Activated naive CD4-positive, alpha-beta T cell treated with anti-CD3 and anti-CD28 coated beads, Interleukin-2, amount 10 ng/mL, durations not matched to agents 7 days and 5 days (primary cell): Measurements from ENCODE around the gene PARP8.
"Not testable (repeated sequence)": the region's sequence is repeated elsewhere in the genome, so short reads cannot be mapped to it uniquely, and the experiment has no call there.

ENCODE experiments used
- CTCF ChIA-PET: fragments of 350-600 bp; sonication (Branson Sonifier 250); formaldehyde crosslinking; loops from one replicate; lab custom pipeline; 2021; ENCODE audit warnings: antibody characterized with exemption; lab: Charles Lee
- DNase-seq: peaks from one replicate; pipeline ENCODE4 v3.0.0-alpha.2; 2020
- H3K27ac Mint-ChIP-seq: one replicate; pipeline ENCODE4 v1.8.0; 2021; ENCODE audit warnings: mild to moderate bottlenecking, moderate library complexity, mixed read lengths
- H3K27me3 Mint-ChIP-seq: one replicate; pipeline ENCODE4 v1.8.0; 2021; ENCODE audit warnings: mild to moderate bottlenecking, mixed read lengths
- H3K36me3 Mint-ChIP-seq: one replicate; pipeline ENCODE4 v1.8.0; 2021; ENCODE audit warnings: mixed read lengths
- H3K4me1 Mint-ChIP-seq: one replicate; pipeline ENCODE4 v1.8.0; 2021; ENCODE audit warnings: mixed read lengths
- H3K4me3 Mint-ChIP-seq: one replicate; pipeline ENCODE4 v1.8.0; 2021; ENCODE audit warnings: mild to moderate bottlenecking, moderate library complexity, mixed read lengths
- H3K9me3 Mint-ChIP-seq: one replicate; pipeline ENCODE4 v1.8.0; 2021; ENCODE audit warnings: mixed read lengths

Gene PARP8

GRCh38 chr5:50665761-50666202 lies 655 bp upstream of the PARP8 start:
- H3K9me3 Mint-ChIP-seq, CTCF ChIA-PET, H3K27me3 Mint-ChIP-seq: not testable (repeated sequence)
- DNase-seq = peak; percentile 72
- H3K36me3 Mint-ChIP-seq = peaks cover 15% of the 10 kb centered on the region
- H3K27ac Mint-ChIP-seq = peak overlapping the region; percentile 96
- H3K4me1 Mint-ChIP-seq = peaks cover 43% of the 10 kb centered on the region
- H3K4me3 Mint-ChIP-seq = peak overlapping the region; percentile 88

GRCh38 chr5:50667023-50667652 lies 701 bp downstream of the PARP8 start:
- Mint-ChIP-seq H3K9me3 (no peaks in the 10 kb centered on the region), H3K36me3 (peaks cover 24% of the 10 kb centered on the region), H3K27ac (peak overlapping the region; percentile 98), H3K27me3 (no peaks in the 10 kb centered on the region), H3K4me3 (peak overlapping the region; percentile 87), H3K4me1 (peaks cover 52% of the 10 kb centered on the region)
- CTCF ChIA-PET = interaction anchor here (1.0 to 2.1 kb wide), 3 partner anchors 75 to 222 kb away, joined by 3 to 4 read pairs (median 4); no protein-coding TSS in a partner anchor
- peak; percentile 64 for DNase-seq

- Mint-ChIP-seq H3K9me3 (no peaks in the 10 kb centered on the region), H3K27ac (peak overlapping the region; percentile 98), H3K27me3 (no peaks in the 10 kb centered on the region), H3K4me3 (peak overlapping the region; percentile 87), H3K36me3 (peaks cover 31% of the 10 kb centered on the region), H3K4me1 (peaks cover 59% of the 10 kb centered on the region)
- CTCF ChIA-PET = interaction anchor here (1.0 to 2.1 kb wide), 3 partner anchors 76 to 222 kb away, joined by 3 to 4 read pairs (median 4); no protein-coding TSS in a partner anchor
- peak; percentile 87 for DNase-seq
These were observed 1.5 kb downstream of the PARP8 start for GRCh38 chr5:50667653-50668595.

- H3K36me3 Mint-ChIP-seq = peaks cover 35% of the 10 kb centered on the region
- peaks cover 58% of the 10 kb centered on the region for H3K4me1 Mint-ChIP-seq
- not testable (repeated sequence) for DNase-seq, H3K27me3 Mint-ChIP-seq, H3K9me3 Mint-ChIP-seq
- peak overlapping the region; percentile 87 for H3K4me3 Mint-ChIP-seq
- peak overlapping the region; percentile 98 for H3K27ac Mint-ChIP-seq
- CTCF ChIA-PET = interaction anchor here (2.1 kb wide), 1 partner anchor 82 kb away, joined by 4 read pairs; no protein-coding TSS in a partner anchor
These were observed 2.2 kb downstream of the PARP8 start for GRCh38 chr5:50668636-50669035.

DNA sequence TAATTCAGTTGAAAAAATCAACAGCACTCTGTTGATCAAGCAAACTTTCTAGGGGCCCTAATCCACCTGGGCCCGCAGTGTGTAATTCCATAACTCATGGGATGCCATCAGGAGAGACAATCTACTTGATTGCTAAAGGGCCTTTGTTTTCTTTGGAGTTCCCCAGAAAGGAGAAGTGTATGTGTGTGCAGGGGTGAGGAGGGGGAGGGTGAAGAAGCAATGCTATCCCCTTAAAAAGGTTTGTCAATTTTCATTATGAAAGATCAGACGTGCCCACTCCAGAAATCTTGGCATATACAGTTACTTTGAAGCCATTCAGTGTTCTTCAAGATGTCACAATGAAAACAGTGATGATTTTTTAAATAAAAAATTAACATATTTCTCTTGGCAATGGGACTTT lies 6.2 kb downstream of the PARP8 start:
- CTCF ChIA-PET = no interaction called here
- H3K4me1 Mint-ChIP-seq = peaks cover 62% of the 10 kb centered on the region
- H3K9me3 Mint-ChIP-seq = no peaks in the 10 kb centered on the region
- H3K27ac Mint-ChIP-seq = no peak overlapping the region
- no peaks in the 10 kb centered on the region for H3K27me3 Mint-ChIP-seq
- DNase-seq = no peak
- H3K4me3 Mint-ChIP-seq = no peak overlapping the region
- H3K36me3 Mint-ChIP-seq = peaks cover 52% of the 10 kb centered on the region

DNA sequence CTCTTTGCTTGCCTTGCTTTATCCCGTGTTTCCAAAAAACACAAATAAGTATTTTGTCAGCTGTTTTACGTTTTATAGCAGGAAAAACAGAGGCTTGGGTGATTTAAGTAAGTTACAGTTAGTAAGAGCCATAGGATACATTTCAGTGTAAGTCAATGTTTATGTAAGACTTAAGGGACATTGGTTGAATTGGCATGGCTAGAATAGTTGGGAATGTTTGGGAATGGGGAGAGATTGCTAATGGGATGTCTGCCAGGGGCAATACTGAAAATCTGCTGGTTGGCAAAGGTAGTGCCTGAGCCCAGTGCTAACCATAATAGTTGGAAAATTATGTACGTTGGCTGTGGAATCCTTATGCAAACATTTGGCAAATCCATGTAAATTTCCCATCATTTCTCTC lies 7.0 kb downstream of the PARP8 start:
- H3K4me3 Mint-ChIP-seq = not testable (repeated sequence)

DNA sequence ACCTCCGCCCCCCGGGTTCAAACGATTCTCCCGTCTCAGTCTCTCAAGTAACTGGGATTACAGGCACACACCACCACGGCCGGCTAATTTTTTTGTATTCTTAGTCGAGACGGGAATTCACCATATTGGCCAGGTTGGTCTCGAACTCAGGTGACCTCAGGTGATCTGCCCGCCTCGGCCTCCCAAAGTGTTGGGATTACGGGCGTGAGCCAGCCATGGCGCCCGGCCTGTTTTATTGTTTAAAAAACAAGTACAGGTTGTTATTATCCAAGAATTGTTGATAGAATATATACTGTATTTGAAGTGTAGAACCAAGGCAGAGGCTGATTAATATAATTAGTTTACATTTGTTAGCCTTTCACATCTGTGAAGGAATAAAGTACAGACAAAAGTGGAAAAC lies 8.9 kb downstream of the PARP8 start:
- CTCF ChIA-PET = no interaction called here
- Mint-ChIP-seq H3K27me3 (no peaks in the 10 kb centered on the region), H3K27ac (no peak overlapping the region), H3K9me3 (no peaks in the 10 kb centered on the region), H3K36me3 (peaks cover 57% of the 10 kb centered on the region), H3K4me3 (no peak overlapping the region), H3K4me1 (peaks cover 52% of the 10 kb centered on the region)
- DNase-seq = no peak

More for the DNA sequence above, 7.0 kb downstream of the PARP8 start:
- DNase-seq, CTCF ChIA-PET, H3K9me3 Mint-ChIP-seq, H3K27ac Mint-ChIP-seq, H3K27me3 Mint-ChIP-seq: not testable (repeated sequence)
- Mint-ChIP-seq H3K36me3 (peaks cover 51% of the 10 kb centered on the region), H3K4me1 (peaks cover 58% of the 10 kb centered on the region)

- H3K4me3 Mint-ChIP-seq, H3K9me3 Mint-ChIP-seq, CTCF ChIA-PET, H3K27ac Mint-ChIP-seq, DNase-seq, H3K27me3 Mint-ChIP-seq: not testable (repeated sequence)
- peaks cover 46% of the 10 kb centered on the region for H3K36me3 Mint-ChIP-seq
- peaks cover 33% of the 10 kb centered on the region for H3K4me1 Mint-ChIP-seq
These were observed 13.1 kb downstream of the PARP8 start for GRCh38 chr5:50679554-50679953.

DNA sequence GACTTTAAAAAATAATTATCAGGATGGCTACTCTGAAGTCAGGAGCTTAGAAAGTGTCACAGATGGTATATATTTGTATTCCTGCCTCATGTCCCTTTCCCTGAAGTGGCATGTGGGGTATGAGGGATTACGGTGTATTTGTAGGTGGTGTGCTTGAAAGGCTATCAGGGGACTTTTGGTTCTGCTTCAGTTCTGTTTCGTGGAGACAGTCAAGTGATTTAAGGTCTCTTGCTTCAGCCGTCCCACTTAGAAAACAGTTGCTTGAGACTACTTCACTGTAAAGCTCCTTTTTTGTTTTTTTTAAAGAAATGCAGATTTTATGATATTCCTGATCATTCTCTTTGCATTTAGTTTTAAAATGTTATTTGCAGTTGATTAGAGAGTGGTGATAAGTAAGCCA lies 18.3 kb downstream of the PARP8 start:
- Mint-ChIP-seq H3K27ac (no peak overlapping the region), H3K4me1 (peaks cover 19% of the 10 kb centered on the region), H3K9me3 (peaks cover 12% of the 10 kb centered on the region), H3K36me3 (peaks cover 58% of the 10 kb centered on the region), H3K27me3 (no peaks in the 10 kb centered on the region), H3K4me3 (no peak overlapping the region)
- CTCF ChIA-PET = no interaction called here
- DNase-seq = no peak

DNA sequence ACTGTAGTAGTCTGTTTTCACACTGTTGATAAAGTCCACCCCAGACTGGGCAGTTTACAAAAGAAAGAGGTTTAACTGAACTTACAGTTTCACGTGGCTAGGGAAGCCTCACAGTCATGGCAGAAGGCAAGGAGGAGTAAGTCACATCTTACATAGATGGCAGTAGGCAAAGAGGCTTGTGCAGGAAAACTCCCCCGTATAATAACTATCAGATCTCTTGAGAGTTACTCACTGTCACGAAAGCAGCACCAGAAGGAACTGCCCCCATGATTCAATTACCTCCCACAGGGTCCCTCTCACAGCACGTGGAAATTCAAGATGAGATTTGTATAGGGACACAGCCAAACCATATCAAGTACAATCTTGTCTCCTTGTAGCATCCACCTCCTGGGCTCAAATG lies 21.1 kb downstream of the PARP8 start:
- no peak for DNase-seq
- Mint-ChIP-seq H3K27me3 (no peaks in the 10 kb centered on the region), H3K36me3 (peaks cover 43% of the 10 kb centered on the region), H3K4me1 (peaks cover 2% of the 10 kb centered on the region), H3K9me3 (peaks cover 12% of the 10 kb centered on the region), H3K27ac (no peak overlapping the region), H3K4me3 (no peak overlapping the region)
- CTCF ChIA-PET = no interaction called here

- peaks cover 5% of the 10 kb centered on the region for H3K4me1 Mint-ChIP-seq
- peaks cover 27% of the 10 kb centered on the region for H3K36me3 Mint-ChIP-seq
- H3K27ac Mint-ChIP-seq = no peak overlapping the region
- H3K4me3 Mint-ChIP-seq = no peak overlapping the region
- DNase-seq = no peak
- H3K9me3 Mint-ChIP-seq = peaks cover 5% of the 10 kb centered on the region
- CTCF ChIA-PET = no interaction called here
- H3K27me3 Mint-ChIP-seq = no peaks in the 10 kb centered on the region
These were observed 25.1 kb downstream of the PARP8 start for GRCh38 chr5:50691399-50692016.

GRCh38 chr5:50694027-50694590 lies 27.7 kb downstream of the PARP8 start:
- no peak for DNase-seq
- peaks cover 20% of the 10 kb centered on the region for H3K36me3 Mint-ChIP-seq
- peaks cover 6% of the 10 kb centered on the region for H3K4me1 Mint-ChIP-seq
- no peaks in the 10 kb centered on the region for H3K27me3 Mint-ChIP-seq
- no peaks in the 10 kb centered on the region for H3K9me3 Mint-ChIP-seq
- CTCF ChIA-PET = no interaction called here
- H3K4me3 Mint-ChIP-seq = no peak overlapping the region
- no peak overlapping the region for H3K27ac Mint-ChIP-seq

- H3K27me3 Mint-ChIP-seq, H3K4me3 Mint-ChIP-seq, H3K9me3 Mint-ChIP-seq, H3K27ac Mint-ChIP-seq, CTCF ChIA-PET, H3K4me1 Mint-ChIP-seq, DNase-seq: not testable (repeated sequence)
- H3K36me3 Mint-ChIP-seq = peaks cover 21% of the 10 kb centered on the region
These were observed 28.2 kb downstream of the PARP8 start for GRCh38 chr5:50694626-50695025.

DNA sequence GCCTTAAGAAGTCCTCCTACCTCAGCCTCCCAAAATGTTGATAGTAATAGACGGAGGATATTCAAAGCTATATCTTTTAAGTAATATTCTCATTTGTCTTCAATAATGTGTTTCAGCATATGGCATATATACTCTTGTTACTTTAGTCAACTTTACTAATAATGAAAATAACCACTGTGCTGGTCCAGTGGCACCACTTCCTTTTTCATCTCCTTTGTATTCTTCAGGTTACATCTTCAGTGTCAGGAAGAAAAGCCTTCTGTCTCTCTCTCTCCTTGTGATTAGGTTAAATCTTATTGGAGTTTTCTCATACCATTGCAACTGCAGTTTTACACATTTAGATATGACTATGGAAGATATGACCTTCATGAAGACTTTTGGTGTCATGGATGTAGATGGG lies 31.3 kb downstream of the PARP8 start:
- H3K27ac Mint-ChIP-seq = no peak overlapping the region
- H3K9me3 Mint-ChIP-seq = peaks cover 3% of the 10 kb centered on the region
- no peak for DNase-seq
- no peaks in the 10 kb centered on the region for H3K27me3 Mint-ChIP-seq
- peaks cover 19% of the 10 kb centered on the region for H3K4me1 Mint-ChIP-seq
- CTCF ChIA-PET = no interaction called here
- H3K36me3 Mint-ChIP-seq = peaks cover 34% of the 10 kb centered on the region
- no peak overlapping the region for H3K4me3 Mint-ChIP-seq
